Endothelial cell of umbilical vein (primary cell): ENCODE results near the gene MYLIP. TPM values are rescaled to one million over a fixed set of nuclear protein-coding genes. Genes with fewer than 3 reads are reported as not detected.

ENCODE experiments used
- BruUV-seq: library from RNA; stranded (reverse); fragments of 400-500 nt; replicated peaks from 2 replicates; lab custom pipeline; 2021; lab: Mats Ljungman, UMichigan
- CTCF ChIA-PET: fragments of 300-600, 350-600 bp; sonication (Branson Sonifier 250); formaldehyde crosslinking; loops from one replicate; lab custom pipeline; 2021; ENCODE audit warnings: antibody characterized with exemption, inconsistent platforms; lab: Charles Lee
- POLR2A ChIA-PET: fragments of 300-600, 350-600 bp; sonication (Branson Sonifier 250); formaldehyde crosslinking; loops from one replicate; lab custom pipeline; 2021; ENCODE audit warnings: antibody characterized with exemption, inconsistent platforms; lab: Charles Lee
- DNase-seq: peaks from one replicate; pipeline ENCODE4 v3.0.0-alpha.2; 2011; ENCODE audit warnings: low read depth, low spot score
- FAIRE-seq: peaks from 2 replicates; lab custom pipeline; 2011; peaks lifted over from hg19 to GRCh38; lab: Jason Lieb, UNC
- H2AFZ ChIP-seq: 2 replicates; pipeline ENCODE4 v1.6.0; 2012; ENCODE audit warnings: low read depth, low read length, control low read depth, inconsistent platforms
- H3K27ac ChIP-seq: 2 replicates; pipeline ENCODE4 v1.5.1; 2011; ENCODE audit warnings: low read depth, mild to moderate bottlenecking, control low read depth, low read length, moderate library complexity; ENCODE audit not compliant: insufficient read depth
- H3K27me3 ChIP-seq, 2 experiments: 2 replicates each; pipeline versions ENCODE4 v1.6.0 to v1.6.1; 2011; ENCODE audit warnings: low read length in 2 of 2, mixed read lengths in 1 of 2; ENCODE audit not compliant: control insufficient read depth in 2 of 2, insufficient read depth in 2 of 2
- H3K36me3 ChIP-seq, 2 experiments: 2 replicates in 1 of 2; 3 replicates in 1 of 2; pipeline ENCODE4 v1.5.1; 2011; ENCODE audit warnings: low read length in 2 of 2, mild to moderate bottlenecking in 1 of 2, moderate library complexity in 1 of 2; ENCODE audit not compliant: control insufficient read depth in 2 of 2, insufficient read depth in 2 of 2; ENCODE audit errors: extremely low read depth in 1 of 2
- H3K4me1 ChIP-seq: 3 replicates; pipeline ENCODE4 v1.5.1; 2011; ENCODE audit warnings: mild to moderate bottlenecking, low read length; ENCODE audit not compliant: control insufficient read depth, insufficient read depth; ENCODE audit errors: extremely low read depth
- H3K4me2 ChIP-seq: 2 replicates; pipeline ENCODE4 v1.6.1; 2011; ENCODE audit warnings: low read length, control low read depth, mixed read lengths; ENCODE audit not compliant: insufficient read depth
- H3K4me3 ChIP-seq, 3 experiments: fragments of 200-600 bp in 1 of 3; sonication (generic), shearing (Covaris generic) in 1 of 3; replicated peaks in 1 of 3; 2 replicates each; pipeline ENCODE4 v1.5.1; 2011 to 2016; ENCODE audit warnings: control low read depth in 3 of 3, low read length in 3 of 3, mild to moderate bottlenecking in 2 of 3, inconsistent platforms in 1 of 3, low read depth in 1 of 3, moderate library complexity in 1 of 3; ENCODE audit not compliant: insufficient read depth in 1 of 3
- H3K79me2 ChIP-seq: 2 replicates; pipeline ENCODE4 v1.6.0; 2012; ENCODE audit warnings: low read length, inconsistent platforms; ENCODE audit not compliant: control insufficient read depth, insufficient read depth
- H3K9ac ChIP-seq: replicated peaks from 2 replicates; pipeline ENCODE3; 2011; ENCODE audit warnings: low read length, control low read depth; ENCODE audit not compliant: insufficient read depth; ENCODE audit errors: extremely low read depth
- H3K9me1 ChIP-seq: replicated peaks from 3 replicates; pipeline ENCODE4 v1.6.0; 2011; ENCODE audit warnings: mild to moderate bottlenecking, low read length; ENCODE audit not compliant: control insufficient read depth, insufficient read depth; ENCODE audit errors: extremely low read depth
- H3K9me3 ChIP-seq: replicated peaks from 2 replicates; pipeline ENCODE4 v1.5.1; 2012; ENCODE audit warnings: low read length, inconsistent platforms; ENCODE audit not compliant: control insufficient read depth, insufficient read depth
- H4K20me1 ChIP-seq: replicated peaks from 2 replicates; pipeline ENCODE3; 2011; ENCODE audit warnings: mild to moderate bottlenecking, low read length; ENCODE audit not compliant: control insufficient read depth, insufficient read depth; ENCODE audit errors: extremely low read depth
- EZH2 ChIP-seq: IDR thresholded peaks from 2 replicates; pipeline ENCODE4 v1.6.1; 2012; ENCODE audit warnings: borderline replicate concordance, low read depth, mild to moderate bottlenecking, moderate library complexity, low read length, inconsistent platforms; ENCODE audit not compliant: severe bottlenecking
- FOS ChIP-seq: IDR thresholded peaks from 2 replicates; pipeline ENCODE4 v1.6.1; 2011; ENCODE audit warnings: mild to moderate bottlenecking, low read length, moderate library complexity, borderline replicate concordance; ENCODE audit not compliant: insufficient read depth
- GATA2 ChIP-seq: IDR thresholded peaks from 2 replicates; pipeline ENCODE4 v1.7.0; 2011; ENCODE audit warnings: low read depth, mild to moderate bottlenecking, moderate library complexity, mixed read lengths, low read length; ENCODE audit not compliant: insufficient read length, insufficient read depth
- JUN ChIP-seq: IDR thresholded peaks from 2 replicates; pipeline ENCODE4 v1.6.1; 2011; ENCODE audit warnings: borderline replicate concordance, low read depth; ENCODE audit not compliant: insufficient read length, insufficient read depth
- MYC ChIP-seq: IDR thresholded peaks from one replicate; pipeline ENCODE4 v1.6.1; 2011; ENCODE audit warnings: mild to moderate bottlenecking, low read depth, low read length
- POLR2A ChIP-seq: IDR thresholded peaks from 2 replicates; pipeline ENCODE4 v1.6.1; 2012; ENCODE audit warnings: low read depth, mild to moderate bottlenecking, control low read depth, low read length
- POLR2AphosphoS5 ChIP-seq: IDR thresholded peaks from 2 replicates; pipeline ENCODE4 v1.6.1; 2012; ENCODE audit warnings: low read depth, mild to moderate bottlenecking, control low read depth, low read length, moderate library complexity; ENCODE audit not compliant: insufficient read depth
- dilution Hi-C: fragments of 300-500 bp; cut with MboI; formaldehyde crosslinking; loops from one replicate; pipeline ENCODE4 v1.15.0; 2019; ENCODE audit warnings: low sequenced_read_pairs; ENCODE audit not compliant: extremely low pct_ligation_motif_present
- intact Hi-C: fragments of 100-400 bp; cut with micrococcal nuclease; formaldehyde crosslinking; loops from one replicate; pipeline ENCODE4 v1.10.0; 2022
- polyA plus RNA-seq, 4 experiments: library from polyadenylated mRNA; depleted of rRNA in 3 of 4; stranded (reverse) in 3 of 4; unstranded in 1 of 4; fragments of >200 nt; gene quantifications; 2 replicates each; pipeline versions ENCODE4 v1.2.1 to v1.2.3, GENCODE V29; 2011 to 2012; ENCODE audit warnings: missing spikeins in 1 of 4
- total RNA-seq: library from RNA; stranded (reverse); gene quantifications from 2 replicates; pipeline ENCODE4 v1.2.3, GENCODE V29; 2021
- TF ChIP-seq, protein P1 (sequence below), 2 donors: IDR thresholded peaks; 1 replicate in 1 of 2; 2 replicates in 1 of 2; pipeline ENCODE4 v1.5.1; 2011; ENCODE audit warnings: low read length in 2 of 2, mild to moderate bottlenecking in 2 of 2, moderate library complexity in 2 of 2, control low read depth in 1 of 2, inconsistent platforms in 1 of 2, low read depth in 1 of 2; ENCODE audit not compliant: insufficient read depth in 1 of 2; ENCODE audit errors: extremely low read depth in 1 of 2
- TF ChIP-seq, protein P2 (sequence below): IDR thresholded peaks from 2 replicates; pipeline ENCODE4 v1.6.1; 2011; ENCODE audit not compliant: insufficient read depth, insufficient read length

Gene MYLIP
- total and polyA plus RNA-seq, 2 donors (not counting 3 experiments of a cell fraction or from before 2014, with no cell fraction given), result 16.9 to 19.2 TPM

DNA sequence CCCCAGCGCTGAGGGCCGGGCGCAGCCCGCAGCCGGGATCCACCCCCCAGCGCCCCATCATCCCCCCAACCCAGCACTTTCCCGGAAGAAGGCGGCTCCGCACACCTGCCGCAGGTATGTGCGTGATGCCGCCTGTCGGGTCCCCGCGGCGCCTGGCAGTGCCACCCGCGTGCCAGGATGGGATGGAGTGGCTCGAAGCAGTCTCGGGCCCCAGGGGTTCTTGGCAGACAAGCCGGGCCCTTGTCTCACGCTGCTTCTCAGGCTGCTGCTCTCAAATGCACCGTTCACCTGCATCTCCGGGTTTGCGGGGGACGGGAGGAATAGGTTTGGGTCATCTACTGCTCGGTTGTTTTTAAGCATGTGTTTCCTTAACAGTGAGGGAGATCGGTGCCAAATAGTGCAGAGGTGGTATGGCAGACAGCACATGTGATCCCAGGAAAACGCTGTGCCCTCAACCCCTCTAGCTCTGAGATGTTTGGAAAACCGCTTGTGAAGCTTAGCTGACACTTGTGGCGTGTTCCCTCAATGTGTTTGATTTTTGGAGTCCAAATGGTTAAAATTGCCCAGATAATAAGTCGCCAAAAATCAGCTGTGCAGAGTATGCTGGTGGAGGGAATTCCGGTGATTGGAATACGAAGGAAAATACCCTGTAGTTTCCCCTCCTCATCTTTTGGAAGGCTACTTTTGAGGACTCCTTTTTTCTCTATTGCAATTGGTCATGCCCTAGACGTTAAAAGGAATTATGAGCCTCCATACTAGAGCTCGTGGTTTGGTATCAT is 926 bp downstream of the MYLIP start:
- Histone ChIP-seq H3K36me3 (peaks cover 0 to 5% of the 10 kb centered on the region in 2 experiments), H3K4me1 (peaks cover 24% of the 10 kb centered on the region), H3K9me3 (no peaks in the 10 kb centered on the region), H3K27me3 (peaks cover 1 to 3% of the 10 kb centered on the region in 2 experiments), H3K4me3 (peak overlapping the region; percentile 64 to 98 (median 68)), H2AFZ (no peak overlapping the region), H3K9ac (peak overlapping the region; percentile 86), H3K27ac (peak overlapping the region; percentile 71), H3K9me1 (no peaks in the 10 kb centered on the region), H3K79me2 (peaks cover 32% of the 10 kb centered on the region), H4K20me1 (no peaks in the 10 kb centered on the region), H3K4me2 (peak overlapping the region; percentile 93)
- TSS peak; percentile 23 for BruUV-seq
- dilution Hi-C loops (no loop called here), intact Hi-C loops (loop anchor here (1.0 to 5.0 kb wide), 9 partner anchors 39 to 1737 kb away; partner anchors contain the start of gene DTNBP1)
- no peak for TF ChIP-seq JUN
- no peak for TF ChIP-seq MYC
- TF ChIP-seq, protein P1, sequence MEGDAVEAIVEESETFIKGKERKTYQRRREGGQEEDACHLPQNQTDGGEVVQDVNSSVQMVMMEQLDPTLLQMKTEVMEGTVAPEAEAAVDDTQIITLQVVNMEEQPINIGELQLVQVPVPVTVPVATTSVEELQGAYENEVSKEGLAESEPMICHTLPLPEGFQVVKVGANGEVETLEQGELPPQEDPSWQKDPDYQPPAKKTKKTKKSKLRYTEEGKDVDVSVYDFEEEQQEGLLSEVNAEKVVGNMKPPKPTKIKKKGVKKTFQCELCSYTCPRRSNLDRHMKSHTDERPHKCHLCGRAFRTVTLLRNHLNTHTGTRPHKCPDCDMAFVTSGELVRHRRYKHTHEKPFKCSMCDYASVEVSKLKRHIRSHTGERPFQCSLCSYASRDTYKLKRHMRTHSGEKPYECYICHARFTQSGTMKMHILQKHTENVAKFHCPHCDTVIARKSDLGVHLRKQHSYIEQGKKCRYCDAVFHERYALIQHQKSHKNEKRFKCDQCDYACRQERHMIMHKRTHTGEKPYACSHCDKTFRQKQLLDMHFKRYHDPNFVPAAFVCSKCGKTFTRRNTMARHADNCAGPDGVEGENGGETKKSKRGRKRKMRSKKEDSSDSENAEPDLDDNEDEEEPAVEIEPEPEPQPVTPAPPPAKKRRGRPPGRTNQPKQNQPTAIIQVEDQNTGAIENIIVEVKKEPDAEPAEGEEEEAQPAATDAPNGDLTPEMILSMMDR (IDR thresholded peaks at IDR 0.05; ENCODE audit: extremely low read depth in 1 of 2, insufficient read depth in 1 of 2, low read depth in 1 of 2, low read length in 2 of 2), result no peak
- no peak for TF ChIP-seq EZH2
- TF ChIP-seq GATA2, result no peak
- no peak for TF ChIP-seq FOS
- TF ChIP-seq POLR2A, result no peak
- TF ChIP-seq, protein P2, sequence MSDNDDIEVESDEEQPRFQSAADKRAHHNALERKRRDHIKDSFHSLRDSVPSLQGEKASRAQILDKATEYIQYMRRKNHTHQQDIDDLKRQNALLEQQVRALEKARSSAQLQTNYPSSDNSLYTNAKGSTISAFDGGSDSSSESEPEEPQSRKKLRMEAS, result no peak
- no peak for TF ChIP-seq POLR2AphosphoS5
- FAIRE-seq (peak; percentile 28), DNase-seq (peak; percentile 52)
- ChIA-PET POLR2A (interaction anchor here (0.6 to 1.8 kb wide), 9 partner anchors 8 to 467 kb away, joined by 3 to 9 read pairs (median 5); partner anchors contain the start of gene DTNBP1), CTCF (interaction anchor here (0.8 to 4.0 kb wide), 15 partner anchors 16 to 438 kb away, joined by 3 to 28 read pairs (median 4); no protein-coding TSS in a partner anchor)
